HL-60 (cell line): ENCODE results near the gene ASCC3.

ENCODE experiments used
- DNase-seq, 2 experiments: peaks; one replicate each; pipeline ENCODE4 v3.0.0-alpha.2; 2010 to 2020; ENCODE audit warnings: low read depth in 1 of 2, low spot score in 1 of 2
- H3K27ac ChIP-seq: fragments of 250-450 bp; sonication (Bioruptor Pico); replicated peaks from 2 replicates; pipeline ENCODE4 v1.5.1; 2020; ENCODE audit warnings: mild to moderate bottlenecking, moderate library complexity
- H3K27me3 ChIP-seq: fragments of 250-450 bp; sonication (Bioruptor Pico); 2 replicates; pipeline ENCODE4 v1.5.1; 2021; ENCODE audit warnings: mild to moderate bottlenecking, moderate library complexity; ENCODE audit not compliant: insufficient read depth, poor library complexity, severe bottlenecking
- H3K4me3 ChIP-seq: replicated peaks from 2 replicates; pipeline ENCODE4 v1.5.1; 2011; ENCODE audit warnings: mild to moderate bottlenecking, control low read depth, low read length; ENCODE audit not compliant: insufficient read depth
- GABPA ChIP-seq: IDR thresholded peaks from 2 replicates; pipeline ENCODE4 v1.6.1; 2012; ENCODE audit warnings: low read depth
- POLR2AphosphoS5 ChIP-seq: IDR thresholded peaks from 2 replicates; pipeline ENCODE4 v1.6.1; 2012; ENCODE audit warnings: low read depth
- REST ChIP-seq: IDR thresholded peaks from 2 replicates; pipeline ENCODE4 v1.6.1; 2012; ENCODE audit warnings: low read depth; ENCODE audit not compliant: insufficient replicate concordance
- SPI1 ChIP-seq: IDR thresholded peaks from 2 replicates; pipeline ENCODE4 v1.6.1; 2012; ENCODE audit warnings: low read depth, mild to moderate bottlenecking, borderline replicate concordance
- TF ChIP-seq, protein P1 (sequence below): IDR thresholded peaks from one replicate; pipeline ENCODE4 v1.5.1; 2011; ENCODE audit warnings: low read length, control low read depth, inconsistent platforms; ENCODE audit not compliant: insufficient read depth

Gene ASCC3

DNA sequence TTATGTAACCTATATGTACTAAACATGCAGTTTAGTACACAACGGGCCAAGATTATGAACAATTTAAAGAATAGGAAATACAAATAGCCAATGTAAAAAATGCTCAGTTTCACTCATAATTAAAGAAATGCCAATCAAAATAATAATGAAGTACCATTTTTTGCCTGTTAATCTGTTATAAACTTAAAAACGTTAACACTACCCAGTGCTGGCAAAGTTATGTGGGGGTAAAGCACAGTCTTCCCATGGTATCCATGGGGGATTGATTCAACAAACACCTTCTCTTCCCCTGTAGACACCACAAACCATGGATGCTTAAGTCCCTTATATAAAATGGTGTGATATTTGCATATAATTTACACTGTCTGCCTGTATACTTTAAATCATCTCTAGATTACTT, 211.1 kb downstream of the ASCC3 start:
- Histone ChIP-seq H3K27me3 (no peaks in the 10 kb centered on the region), H3K27ac (no peak overlapping the region), H3K4me3 (no peak overlapping the region)
- TF ChIP-seq GABPA = no peak
- TF ChIP-seq SPI1 = no peak
- TF ChIP-seq, protein P1, sequence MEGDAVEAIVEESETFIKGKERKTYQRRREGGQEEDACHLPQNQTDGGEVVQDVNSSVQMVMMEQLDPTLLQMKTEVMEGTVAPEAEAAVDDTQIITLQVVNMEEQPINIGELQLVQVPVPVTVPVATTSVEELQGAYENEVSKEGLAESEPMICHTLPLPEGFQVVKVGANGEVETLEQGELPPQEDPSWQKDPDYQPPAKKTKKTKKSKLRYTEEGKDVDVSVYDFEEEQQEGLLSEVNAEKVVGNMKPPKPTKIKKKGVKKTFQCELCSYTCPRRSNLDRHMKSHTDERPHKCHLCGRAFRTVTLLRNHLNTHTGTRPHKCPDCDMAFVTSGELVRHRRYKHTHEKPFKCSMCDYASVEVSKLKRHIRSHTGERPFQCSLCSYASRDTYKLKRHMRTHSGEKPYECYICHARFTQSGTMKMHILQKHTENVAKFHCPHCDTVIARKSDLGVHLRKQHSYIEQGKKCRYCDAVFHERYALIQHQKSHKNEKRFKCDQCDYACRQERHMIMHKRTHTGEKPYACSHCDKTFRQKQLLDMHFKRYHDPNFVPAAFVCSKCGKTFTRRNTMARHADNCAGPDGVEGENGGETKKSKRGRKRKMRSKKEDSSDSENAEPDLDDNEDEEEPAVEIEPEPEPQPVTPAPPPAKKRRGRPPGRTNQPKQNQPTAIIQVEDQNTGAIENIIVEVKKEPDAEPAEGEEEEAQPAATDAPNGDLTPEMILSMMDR = no peak
- no peak for TF ChIP-seq REST
- TF ChIP-seq POLR2AphosphoS5 = no peak
- no peak for DNase-seq

DNA sequence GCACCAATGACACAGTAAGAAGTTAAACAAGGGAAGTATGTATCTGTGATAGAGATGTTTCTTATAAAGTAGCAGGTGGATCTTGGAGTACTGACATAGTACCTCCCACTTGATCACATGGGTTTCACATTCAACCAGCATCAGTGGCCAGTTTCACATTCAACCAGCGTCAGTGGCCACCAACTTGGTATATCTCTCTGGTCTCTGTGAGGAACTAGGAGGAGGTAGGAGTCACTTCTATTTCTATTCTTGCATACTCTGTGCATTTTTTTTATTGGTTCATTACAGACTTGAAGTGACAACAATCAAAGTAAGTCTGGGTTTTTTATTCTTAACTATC, 216.1 kb downstream of the ASCC3 start:
- no peak for DNase-seq
- no peak overlapping the region for H3K27ac ChIP-seq

GRCh38 chr6:100664274-100665040, 216.7 kb downstream of the ASCC3 start:
- DNase-seq = no peak
- no peak for TF ChIP-seq SPI1
- Histone ChIP-seq H3K4me3 (no peak overlapping the region), H3K27me3 (no peaks in the 10 kb centered on the region), H3K27ac (no peak overlapping the region)

More for the DNA sequence above, 216.1 kb downstream of the ASCC3 start:
- Histone ChIP-seq H3K27me3 (no peaks in the 10 kb centered on the region), H3K4me3 (no peak overlapping the region)
- TF ChIP-seq GABPA (no peak), SPI1 (no peak), REST (no peak), POLR2AphosphoS5 (no peak)
- TF ChIP-seq, protein P1 = no peak

DNA sequence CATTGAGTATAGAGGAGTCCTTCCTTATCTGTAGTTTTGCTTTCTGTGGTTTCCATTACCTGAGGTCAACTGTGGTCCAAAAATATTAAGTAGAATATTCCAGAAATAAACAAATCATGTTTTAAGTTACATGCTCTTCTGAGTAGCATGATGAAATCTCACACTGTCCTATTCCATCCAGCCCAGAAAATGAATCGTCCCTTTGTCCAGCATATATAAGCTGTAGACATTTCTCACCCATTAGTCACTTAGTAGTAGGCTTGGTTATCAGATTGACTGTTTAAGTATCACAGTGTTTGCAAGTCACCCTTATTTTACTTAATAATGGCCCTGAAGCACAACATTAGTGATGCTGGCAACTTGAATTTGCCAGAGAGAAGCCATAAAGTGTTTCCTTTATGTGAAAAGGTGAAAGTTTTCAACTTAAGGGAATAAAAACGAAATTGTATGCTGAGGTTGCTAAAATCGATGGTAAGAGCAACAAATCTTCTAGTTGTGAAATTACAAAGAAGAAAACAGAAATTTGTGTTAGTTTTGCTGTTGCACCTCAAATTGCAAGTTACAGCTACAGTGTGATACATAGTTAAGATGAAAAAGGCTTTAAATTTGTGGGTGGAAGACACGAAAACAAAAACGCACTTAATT, 217.8 kb downstream of the ASCC3 start:
- Histone ChIP-seq H3K27ac (no peak overlapping the region), H3K4me3 (no peak overlapping the region), H3K27me3 (no peaks in the 10 kb centered on the region)
- no peak for TF ChIP-seq REST
- TF ChIP-seq, protein P1 = no peak
- no peak for TF ChIP-seq SPI1
- TF ChIP-seq GABPA = no peak
- no peak for TF ChIP-seq POLR2AphosphoS5
- DNase-seq = no peak
